Vagina (tissue), 2 donors: ENCODE results near the gene PTGES3. TPM values are rescaled to one million over a fixed set of nuclear protein-coding genes. Genes with fewer than 3 reads are reported as not detected.
A peak's percentile ranks its signal among the peaks of the same experiment; 100 is the strongest.

Source experiments
- DNase-seq, 2 donors: peaks; one replicate each; pipeline ENCODE4 v3.0.0-alpha.2; 2017; ENCODE audit errors: extremely low spot score in 2 of 2
- H3K27ac ChIP-seq: fragments of 200-600 bp; sonication (generic); one replicate; pipeline ENCODE4 v1.5.1; 2019
- H3K27me3 ChIP-seq: fragments of 200-600 bp; sonication (generic); one replicate; pipeline ENCODE4 v1.5.1; 2019
- H3K36me3 ChIP-seq, 2 donors: fragments of 200-600 bp; sonication (generic); one replicate each; pipeline ENCODE4 v1.5.1; 2017 to 2019
- H3K4me1 ChIP-seq: fragments of 200-600 bp; sonication (generic); one replicate; pipeline ENCODE4 v1.5.1; 2019
- H3K4me3 ChIP-seq, 2 donors: fragments of 200-600 bp; sonication (generic); 1 replicate in 1 of 2; 2 replicates in 1 of 2; pipeline ENCODE4 v1.5.1; 2016 to 2019
- H3K9me3 ChIP-seq: fragments of 200-600 bp; sonication (generic); one replicate; pipeline ENCODE4 v1.5.1; 2019
- POLR2A ChIP-seq, 2 donors: fragments of 450-650 bp; IDR thresholded peaks; one replicate each; pipeline ENCODE4 v1.6.1; 2017; ENCODE audit warnings: antibody characterized with exemption in 2 of 2, mild to moderate bottlenecking in 2 of 2, moderate library complexity in 2 of 2
- POLR2AphosphoS5 ChIP-seq, 2 donors: sonication (generic); formaldehyde crosslinking; IDR thresholded peaks; one replicate each; pipeline ENCODE4 v1.9.0; 2017; ENCODE audit warnings: antibody characterized with exemption in 2 of 2, mild to moderate bottlenecking in 2 of 2, low read depth in 1 of 2; ENCODE audit not compliant: insufficient read depth in 1 of 2
- intact Hi-C: fragments of 100-400 bp; cut with DNase I; formaldehyde crosslinking; loops from one replicate; pipeline ENCODE4 v1.15.1; 2023
- small RNA-seq: library from RNA; depleted of rRNA; stranded (forward); fragments of <200 nt; gene quantifications from one replicate; pipeline ENCODE3, GENCODE V24; 2016
- total RNA-seq: library from RNA; depleted of rRNA; stranded (reverse); fragments of >200 nt; gene quantifications from one replicate; pipeline ENCODE4 v1.2.3, GENCODE V29; 2016
- TF ChIP-seq, protein P1 (sequence below), 3 experiments: fragments of 450-650 bp in 2 of 3; fragments of 200-600 bp in 1 of 3; sonication (generic) in 1 of 3; IDR thresholded peaks; one replicate each; pipeline ENCODE4 v1.5.1; 2017 to 2019; ENCODE audit warnings: antibody characterized with exemption in 3 of 3, mild to moderate bottlenecking in 2 of 3, moderate library complexity in 2 of 3

Gene PTGES3
- total RNA-seq, 1 donor from 2014 or later = 81.0 TPM

- H3K36me3 ChIP-seq = peaks cover 16 to 82% of the 10 kb centered on the region in 2 donors
Observed at GRCh38 chr12:56614627-56615026, 73.5 kb downstream of the PTGES3 start.

More at GRCh38 chr12:56614627-56615026, 73.5 kb downstream of the PTGES3 start:
- intact Hi-C loops = no loop called here
- Histone ChIP-seq H3K27me3 (no peaks in the 10 kb centered on the region), H3K27ac (no peak overlapping the region), H3K4me1 (peaks cover 16% of the 10 kb centered on the region), H3K9me3 (no peaks in the 10 kb centered on the region), H3K4me3 (no peak overlapping the region)
- DNase-seq = no peak
- TF ChIP-seq, protein P1, sequence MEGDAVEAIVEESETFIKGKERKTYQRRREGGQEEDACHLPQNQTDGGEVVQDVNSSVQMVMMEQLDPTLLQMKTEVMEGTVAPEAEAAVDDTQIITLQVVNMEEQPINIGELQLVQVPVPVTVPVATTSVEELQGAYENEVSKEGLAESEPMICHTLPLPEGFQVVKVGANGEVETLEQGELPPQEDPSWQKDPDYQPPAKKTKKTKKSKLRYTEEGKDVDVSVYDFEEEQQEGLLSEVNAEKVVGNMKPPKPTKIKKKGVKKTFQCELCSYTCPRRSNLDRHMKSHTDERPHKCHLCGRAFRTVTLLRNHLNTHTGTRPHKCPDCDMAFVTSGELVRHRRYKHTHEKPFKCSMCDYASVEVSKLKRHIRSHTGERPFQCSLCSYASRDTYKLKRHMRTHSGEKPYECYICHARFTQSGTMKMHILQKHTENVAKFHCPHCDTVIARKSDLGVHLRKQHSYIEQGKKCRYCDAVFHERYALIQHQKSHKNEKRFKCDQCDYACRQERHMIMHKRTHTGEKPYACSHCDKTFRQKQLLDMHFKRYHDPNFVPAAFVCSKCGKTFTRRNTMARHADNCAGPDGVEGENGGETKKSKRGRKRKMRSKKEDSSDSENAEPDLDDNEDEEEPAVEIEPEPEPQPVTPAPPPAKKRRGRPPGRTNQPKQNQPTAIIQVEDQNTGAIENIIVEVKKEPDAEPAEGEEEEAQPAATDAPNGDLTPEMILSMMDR (IDR thresholded peaks at IDR 0.05) = no peak
- TF ChIP-seq POLR2AphosphoS5 (IDR thresholded peaks at IDR 0.05; ENCODE audit: insufficient read depth in 1 of 2, low read depth in 1 of 2) (no peak), POLR2A (IDR thresholded peaks at IDR 0.05) (no peak)

Small RNA genes within 50 kb of the gene (small RNA-seq; reads per million reads assigned to genes)
- gene RN7SL809P (not detected), gene SNORD59A (17,762 reads per million, percentile 100 among the genes with 10 or more reads in this experiment)

Other genes starting within 250 kb of the PTGES3 start
- gene TIMELESS, start 238.9 kb downstream of the PTGES3 start, total RNA-seq = 6.1 TPM
- not detected for gene MIP, start 233.6 kb downstream of the PTGES3 start, total RNA-seq
- gene SPRYD4, start 219.7 kb downstream of the PTGES3 start, total RNA-seq = 1.7 TPM
- gene GLS2, start 200.1 kb downstream of the PTGES3 start, total RNA-seq = 5.2 TPM
- 20.6 TPM for gene RBMS2, start 166.5 kb downstream of the PTGES3 start, total RNA-seq
- gene BAZ2A, start 58.0 kb downstream of the PTGES3 start, total RNA-seq = 92.8 TPM
- 405 TPM for gene ATP5F1B, start 42.3 kb downstream of the PTGES3 start, total RNA-seq
- 1,274 TPM for gene NACA, start 37.0 kb upstream of the PTGES3 start, total RNA-seq
- gene PRIM1, start 64.0 kb upstream of the PTGES3 start, total RNA-seq = 12.8 TPM
- gene HSD17B6, start 75.0 kb upstream of the PTGES3 start, total RNA-seq = 32.4 TPM
- 11.0 TPM for gene SDR9C7, start 246.1 kb upstream of the PTGES3 start, total RNA-seq